Gastrocnemius medialis (tissue), 4 donors: Measurements from ENCODE around the gene NTNG1.

Experiments used
- POLR2A ChIP-seq, 2 donors: fragments of 450-650 bp; IDR thresholded peaks; one replicate each; pipeline ENCODE4 v1.6.1; 2017; ENCODE audit warnings: antibody characterized with exemption in 2 of 2, mild to moderate bottlenecking in 2 of 2, moderate library complexity in 2 of 2
- TF ChIP-seq, protein P1 (sequence below), 5 experiments: fragments of 450-650 bp in 3 of 5; fragments of 200-600 bp in 2 of 5; sonication (generic) in 2 of 5; IDR thresholded peaks in 4 of 5; conservative IDR thresholded peaks in 1 of 5; 1 replicate in 4 of 5; 2 replicates in 1 of 5; pipeline ENCODE4 v1.5.1; 2016 to 2019; ENCODE audit warnings: antibody characterized with exemption in 5 of 5, mild to moderate bottlenecking in 3 of 5, moderate library complexity in 3 of 5

DNA sequence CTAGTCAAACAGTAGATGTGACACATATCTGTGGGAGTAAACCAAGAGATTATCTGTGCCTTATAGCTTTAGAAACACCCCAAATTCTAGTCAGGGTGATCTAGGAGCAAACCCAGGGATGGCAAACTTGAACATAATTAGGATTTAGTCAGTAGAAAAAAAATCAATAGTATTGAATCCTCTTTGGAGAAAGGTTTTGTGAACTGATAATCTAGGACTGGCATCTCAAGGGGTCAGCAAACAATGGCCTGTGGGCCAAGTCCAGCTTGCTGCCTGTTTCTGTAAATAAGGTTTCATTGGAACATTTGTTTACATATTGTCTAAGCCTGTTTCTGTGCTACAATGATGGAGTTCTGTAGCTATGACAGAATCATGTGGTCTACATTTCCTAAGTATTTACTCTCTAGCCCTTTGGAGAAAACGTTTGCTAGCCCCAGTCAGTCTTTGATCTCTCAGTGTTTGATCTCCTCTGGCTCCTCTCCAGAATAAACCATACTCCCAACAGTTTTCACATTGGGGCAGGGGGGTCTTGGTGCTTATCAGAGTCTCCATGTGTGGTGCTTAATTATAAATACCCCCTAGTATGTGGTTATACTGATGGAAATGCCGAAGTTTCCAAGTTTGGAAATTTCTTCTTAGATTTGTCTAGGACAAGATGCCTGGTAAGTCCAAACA is 385.8 kb downstream of the NTNG1 start:
- TF ChIP-seq, protein P1, sequence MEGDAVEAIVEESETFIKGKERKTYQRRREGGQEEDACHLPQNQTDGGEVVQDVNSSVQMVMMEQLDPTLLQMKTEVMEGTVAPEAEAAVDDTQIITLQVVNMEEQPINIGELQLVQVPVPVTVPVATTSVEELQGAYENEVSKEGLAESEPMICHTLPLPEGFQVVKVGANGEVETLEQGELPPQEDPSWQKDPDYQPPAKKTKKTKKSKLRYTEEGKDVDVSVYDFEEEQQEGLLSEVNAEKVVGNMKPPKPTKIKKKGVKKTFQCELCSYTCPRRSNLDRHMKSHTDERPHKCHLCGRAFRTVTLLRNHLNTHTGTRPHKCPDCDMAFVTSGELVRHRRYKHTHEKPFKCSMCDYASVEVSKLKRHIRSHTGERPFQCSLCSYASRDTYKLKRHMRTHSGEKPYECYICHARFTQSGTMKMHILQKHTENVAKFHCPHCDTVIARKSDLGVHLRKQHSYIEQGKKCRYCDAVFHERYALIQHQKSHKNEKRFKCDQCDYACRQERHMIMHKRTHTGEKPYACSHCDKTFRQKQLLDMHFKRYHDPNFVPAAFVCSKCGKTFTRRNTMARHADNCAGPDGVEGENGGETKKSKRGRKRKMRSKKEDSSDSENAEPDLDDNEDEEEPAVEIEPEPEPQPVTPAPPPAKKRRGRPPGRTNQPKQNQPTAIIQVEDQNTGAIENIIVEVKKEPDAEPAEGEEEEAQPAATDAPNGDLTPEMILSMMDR (IDR thresholded peaks at IDR 0.05 in 4 of 5, conservative IDR thresholded peaks at IDR 0.05 in 1 of 5) = no peak
- no peak for TF ChIP-seq POLR2A (IDR thresholded peaks at IDR 0.05)
